GM19438 (cell line): ENCODE results near the gene SLC25A53.
"Not testable (repeated sequence)": the region's sequence is repeated elsewhere in the genome, so short reads cannot be mapped to it uniquely, and the experiment has no call there.

Source experiments
- ATAC-seq: cut with Tn5 transposase; IDR thresholded peaks from one replicate; pipeline ENCODE4 v1.9.1; 2021; ENCODE audit warnings: low read depth; ENCODE audit not compliant: unreplicated experiment

The SLC25A53 gene

GRCh38 chrX:104077854-104078253 lies 79.0 kb downstream of the SLC25A53 start:
- not testable (repeated sequence) for ATAC-seq

GRCh38 chrX:104075778-104076445 lies 80.9 kb downstream of the SLC25A53 start, which contains the start of gene TMSB15C:
TMSB15C (minus strand) TSS chrX:104076236.
- ATAC-seq, result peak; percentile 98

- not testable (repeated sequence) for ATAC-seq
Measured at GRCh38 chrX:104062636-104063035, 94.2 kb downstream of the SLC25A53 start.

GRCh38 chrX:104054956-104055355 lies 101.9 kb downstream of the SLC25A53 start:
- not testable (repeated sequence) for ATAC-seq
